WERI-Rb-1 (cell line): ENCODE data around the gene ATG9A.

Experiments
- DNase-seq: peaks from one replicate; pipeline ENCODE4 v3.0.0-alpha.2; 2020
- H3K27ac ChIP-seq: fragments of 250-450 bp; sonication (Bioruptor Pico); 2 replicates; pipeline ENCODE4 v1.5.1; 2020; ENCODE audit warnings: mild to moderate bottlenecking, moderate library complexity
- H3K27me3 ChIP-seq: fragments of 250-450 bp; sonication (Bioruptor Pico); 2 replicates; pipeline ENCODE4 v1.5.1; 2021; ENCODE audit warnings: mild to moderate bottlenecking, low read depth, moderate library complexity; ENCODE audit not compliant: insufficient read depth, severe bottlenecking
- H3K36me3 ChIP-seq: fragments of 250-450 bp; sonication (Bioruptor Pico); 2 replicates; pipeline ENCODE4 v1.5.1; 2020; ENCODE audit warnings: mild to moderate bottlenecking, moderate library complexity
- H3K4me3 ChIP-seq: 2 replicates; pipeline ENCODE4 v1.5.1; 2011; ENCODE audit warnings: low read depth, mild to moderate bottlenecking, control low read depth, low read length
- H3K9me3 ChIP-seq: fragments of 250-450 bp; sonication (Bioruptor Pico); 2 replicates; pipeline ENCODE4 v1.5.1; 2021; ENCODE audit warnings: mild to moderate bottlenecking, moderate library complexity; ENCODE audit not compliant: severe bottlenecking
- CTCF ChIP-seq: IDR thresholded peaks from 2 replicates; pipeline ENCODE4 v1.5.1; 2011; ENCODE audit warnings: low read depth, mild to moderate bottlenecking, control low read depth, inconsistent platforms, low read length

ATG9A gene

GRCh38 chr2:219230059-219230540, 664 bp upstream of the ATG9A start:
- peak overlapping the region; percentile 95 for H3K27ac ChIP-seq
- H3K27me3 ChIP-seq: no peaks in the 10 kb centered on the region
- peaks cover 72% of the 10 kb centered on the region for H3K36me3 ChIP-seq
- TF ChIP-seq CTCF: no peak
- no peaks in the 10 kb centered on the region for H3K9me3 ChIP-seq
- peak overlapping the region; percentile 88 for H3K4me3 ChIP-seq
- peak; percentile 43 for DNase-seq

GRCh38 chr2:219228911-219229304, 528 bp downstream of the ATG9A start:
- no peaks in the 10 kb centered on the region for H3K27me3 ChIP-seq
- TF ChIP-seq CTCF: no peak
- H3K36me3 ChIP-seq: peaks cover 72% of the 10 kb centered on the region
- no peak for DNase-seq
- H3K9me3 ChIP-seq: no peaks in the 10 kb centered on the region
- H3K27ac ChIP-seq: peak overlapping the region; percentile 95
- H3K4me3 ChIP-seq: peak overlapping the region; percentile 88

GRCh38 chr2:219228041-219228910, 1.2 kb downstream of the ATG9A start:
- H3K27me3 ChIP-seq: no peaks in the 10 kb centered on the region
- peak overlapping the region; percentile 95 for H3K27ac ChIP-seq
- peaks cover 72% of the 10 kb centered on the region for H3K36me3 ChIP-seq
- H3K4me3 ChIP-seq: peak overlapping the region; percentile 88
- no peak for DNase-seq
- TF ChIP-seq CTCF: no peak
- no peaks in the 10 kb centered on the region for H3K9me3 ChIP-seq

- Histone ChIP-seq H3K36me3 (peaks cover 77% of the 10 kb centered on the region), H3K27ac (no peak overlapping the region), H3K27me3 (no peaks in the 10 kb centered on the region), H3K4me3 (no peak overlapping the region), H3K9me3 (no peaks in the 10 kb centered on the region)
- DNase-seq: no peak
- TF ChIP-seq CTCF: no peak
These were observed 4.1 kb downstream of the ATG9A start for GRCh38 chr2:219225350-219225749.

- DNase-seq: no peak
- no peak overlapping the region for H3K4me3 ChIP-seq
- no peak for TF ChIP-seq CTCF
- H3K9me3 ChIP-seq: no peaks in the 10 kb centered on the region
- H3K27ac ChIP-seq: no peak overlapping the region
- H3K36me3 ChIP-seq: peaks cover 87% of the 10 kb centered on the region
- no peaks in the 10 kb centered on the region for H3K27me3 ChIP-seq
These were observed 5.4 kb downstream of the ATG9A start for GRCh38 chr2:219223831-219224610.
